CD4-positive, alpha-beta T cell treated with Interleukin-1 beta for 1 hour (primary cell): Measurements from ENCODE around the gene PDE6C.
"Not testable (repeated sequence)": the region's sequence is repeated elsewhere in the genome, so short reads cannot be mapped to it uniquely, and the experiment has no call there.

Source experiments
- DNase-seq, 2 donors: peaks; one replicate each; pipeline ENCODE4 v3.0.0-alpha.2; 2020 to 2022

PDE6C gene

GRCh38 chr10:93652857-93653256 lies 40.5 kb downstream of the PDE6C start:
- no peak for DNase-seq

GRCh38 chr10:93654201-93654600 lies 41.9 kb downstream of the PDE6C start:
- DNase-seq, result no peak

- no peak for DNase-seq
These were observed 43.8 kb downstream of the PDE6C start for GRCh38 chr10:93656155-93656554.

- DNase-seq, result no peak
These were observed 45.4 kb downstream of the PDE6C start for GRCh38 chr10:93657757-93658156.

- no peak for DNase-seq
These were observed 53.7 kb downstream of the PDE6C start for GRCh38 chr10:93666030-93666429.

- DNase-seq, result no peak
These were observed 55.5 kb downstream of the PDE6C start for GRCh38 chr10:93667795-93668194.

GRCh38 chr10:93670372-93670771 lies 58.0 kb downstream of the PDE6C start:
- no peak for DNase-seq

- DNase-seq, result no peak
These were observed 58.7 kb downstream of the PDE6C start for GRCh38 chr10:93671042-93671441.

GRCh38 chr10:93672022-93672678 lies 59.8 kb downstream of the PDE6C start:
- DNase-seq, result no peak

- DNase-seq, result no peak
These were observed 60.6 kb downstream of the PDE6C start for GRCh38 chr10:93672890-93673289.

GRCh38 chr10:93673791-93674190 lies 61.5 kb downstream of the PDE6C start:
- DNase-seq, result no peak

- DNase-seq, result no peak
These were observed 66.0 kb downstream of the PDE6C start for GRCh38 chr10:93678386-93678785.

GRCh38 chr10:93678805-93679587 lies 66.7 kb downstream of the PDE6C start:
- no peak for DNase-seq

GRCh38 chr10:93680412-93681047 lies 68.2 kb downstream of the PDE6C start:
- DNase-seq, result peak in 1 of 2 donors; percentile 16

- DNase-seq, result no peak
These were observed 75.4 kb downstream of the PDE6C start for GRCh38 chr10:93687737-93688136.

GRCh38 chr10:93695740-93696139 lies 83.4 kb downstream of the PDE6C start:
- no peak for DNase-seq

GRCh38 chr10:93696582-93696981 lies 84.2 kb downstream of the PDE6C start:
- DNase-seq, result not testable (repeated sequence)

- no peak for DNase-seq
These were observed 84.9 kb downstream of the PDE6C start for GRCh38 chr10:93697207-93697606.

- DNase-seq, result no peak
These were observed 89.5 kb downstream of the PDE6C start for GRCh38 chr10:93701866-93702209.

- peak; percentile 88 to 90 for DNase-seq
These were observed 90.1 kb downstream of the PDE6C start, which contains the start of gene FRA10AC1 for GRCh38 chr10:93702210-93703001. TSS of gene FRA10AC1 (minus strand) at chr10:93702592. CDS start at chr10:93700106, 2,486 bp downstream.

- DNase-seq, result peak in 1 of 2 donors; percentile 9
These were observed 90.7 kb downstream of the PDE6C start for GRCh38 chr10:93703066-93703465.

GRCh38 chr10:93703841-93704240 lies 91.5 kb downstream of the PDE6C start:
- no peak for DNase-seq

- no peak for DNase-seq
These were observed 92.1 kb downstream of the PDE6C start for GRCh38 chr10:93704451-93704850.
